Mesenteric fat pad (tissue), 1 donor: ENCODE results near the gene SIGLEC14. TPM values are rescaled to one million over a fixed set of nuclear protein-coding genes. Genes with fewer than 3 reads are reported as not detected.

Source experiments
- DNase-seq: peaks from one replicate; pipeline ENCODE4 v3.0.0-alpha.2; 2020; ENCODE audit warnings: low spot score
- microRNA-seq: library from miRNA; unstranded; fragments of <30 nt; microRNA quantifications from one replicate; pipeline ENCODE4 v1.2.0, GENCODE V29; 2020; ENCODE audit warnings: borderline number of aligned reads
- total RNA-seq: library from RNA; stranded (reverse); fragmentation: NEBNext Ultra II Directional; extraction: Animal tissue kit (Norgen Biotek cat#: 25700); gene quantifications from one replicate; pipeline ENCODE4 v1.2.1, GENCODE V29; 2021
- donor health status: DM: yes; HTN: yes; CAD: no.

The SIGLEC14 gene
- total RNA-seq, 1 donor from 2014 or later: 12.5 TPM

DNA sequence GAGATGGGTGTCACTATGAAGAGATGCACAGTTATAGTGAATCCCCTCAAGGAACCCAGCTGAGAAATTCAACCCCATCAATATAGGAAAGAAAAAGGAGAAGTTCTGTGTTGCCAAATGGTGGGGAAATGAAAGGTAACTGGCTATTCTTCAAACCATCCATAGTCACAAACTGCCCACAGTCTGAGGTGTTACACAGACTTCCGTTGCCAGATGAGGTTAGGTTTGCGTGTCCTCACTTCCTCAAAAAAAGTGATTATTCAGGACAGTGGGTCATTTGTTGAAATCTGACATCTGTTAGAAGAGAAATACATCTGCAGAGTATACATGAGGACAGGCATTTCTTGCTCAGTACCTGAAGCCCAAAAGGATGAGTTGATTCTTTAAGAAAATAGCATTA lies 25.4 kb downstream of the SIGLEC14 start:
- no peak for DNase-seq

GRCh38 chr19:51615991-51616390 lies 30.6 kb downstream of the SIGLEC14 start:
- no peak for DNase-seq

DNA sequence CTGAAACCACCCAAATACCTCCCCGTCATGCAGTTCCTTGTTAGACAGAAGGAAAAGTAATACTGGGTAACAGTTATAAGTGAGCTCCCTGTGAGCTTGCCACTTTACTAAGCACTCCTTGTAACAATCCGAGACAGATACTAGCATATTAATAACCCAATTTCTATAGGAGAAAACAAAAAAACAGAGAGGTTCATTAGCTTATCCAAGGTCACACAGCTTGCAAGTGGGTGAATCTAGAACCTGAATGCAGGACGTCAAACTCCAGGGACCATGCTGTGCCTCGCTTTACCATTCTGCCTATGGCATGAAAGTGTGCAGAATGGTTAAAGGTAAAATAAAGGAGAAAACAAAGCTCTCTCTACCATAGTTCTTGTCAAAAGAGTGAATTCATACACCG lies 31.8 kb downstream of the SIGLEC14 start:
- DNase-seq: no peak

- DNase-seq: no peak
These were observed 36.0 kb downstream of the SIGLEC14 start for GRCh38 chr19:51610576-51610975.

DNA sequence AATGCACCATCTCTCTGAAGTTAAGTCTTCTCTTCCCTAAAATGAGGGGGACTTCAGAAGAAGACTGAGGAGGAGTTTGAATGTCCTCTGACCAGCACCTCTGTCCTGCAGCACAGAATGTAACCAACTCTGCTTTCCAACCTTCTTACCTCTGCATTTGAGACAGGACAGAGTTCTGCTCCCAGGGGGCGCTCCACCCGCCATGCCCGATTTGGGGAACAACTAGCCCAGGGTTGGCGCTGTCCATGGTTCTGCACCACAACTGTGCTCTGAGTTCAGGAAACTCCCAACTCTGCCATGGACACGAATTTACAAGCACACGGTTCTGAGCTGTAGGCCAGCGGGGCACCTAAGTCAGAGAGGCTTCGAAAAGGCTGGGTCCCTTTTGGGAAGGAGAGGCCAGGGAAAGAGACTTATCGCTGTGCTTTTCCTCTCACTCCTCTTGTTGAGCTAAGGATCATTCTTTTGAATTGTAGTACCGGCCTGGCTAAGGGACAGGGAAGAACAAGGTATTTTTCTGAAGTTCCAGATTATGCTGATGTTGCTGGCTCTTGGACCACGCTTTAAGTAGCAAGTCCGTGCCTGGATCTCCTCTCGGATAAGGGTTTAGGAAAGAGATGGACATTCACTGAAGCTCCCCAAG lies 38.6 kb downstream of the SIGLEC14 start:
- DNase-seq: peak; percentile 93

GRCh38 chr19:51607077-51607476 lies 39.5 kb downstream of the SIGLEC14 start:
- no peak for DNase-seq

DNA sequence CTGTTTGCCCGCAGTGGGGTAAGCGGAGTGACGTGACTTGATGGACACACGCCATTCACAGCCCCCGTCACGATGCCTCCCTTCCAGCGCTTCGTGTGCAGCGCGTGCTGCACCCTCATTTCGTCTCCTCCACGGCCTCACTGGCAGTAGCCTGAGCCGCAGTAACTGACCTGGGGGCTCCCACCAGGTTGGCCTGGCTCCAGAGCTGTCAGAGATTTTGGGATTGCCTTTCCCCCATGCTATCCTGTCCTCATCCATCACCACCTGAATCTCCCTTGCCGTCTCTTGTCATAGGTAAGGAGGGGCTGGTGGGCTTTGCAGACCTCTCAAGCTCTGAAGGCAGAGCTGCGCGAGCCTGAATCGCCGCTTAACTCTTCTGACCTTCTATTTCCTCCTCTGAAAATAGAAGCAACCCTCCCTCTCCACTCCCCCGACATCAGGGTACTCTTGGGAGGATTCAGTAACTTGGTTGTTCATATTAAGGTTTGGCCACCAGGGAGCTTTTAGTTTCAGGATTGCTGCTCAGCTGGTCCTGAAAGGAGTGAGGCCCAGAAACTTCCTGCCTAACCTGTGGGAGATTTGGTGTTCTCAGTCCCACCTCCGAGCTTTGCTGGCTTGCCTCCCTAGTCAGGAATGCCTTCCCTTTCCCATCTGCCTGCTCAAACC lies 44.3 kb downstream of the SIGLEC14 start:
- DNase-seq: no peak

DNA sequence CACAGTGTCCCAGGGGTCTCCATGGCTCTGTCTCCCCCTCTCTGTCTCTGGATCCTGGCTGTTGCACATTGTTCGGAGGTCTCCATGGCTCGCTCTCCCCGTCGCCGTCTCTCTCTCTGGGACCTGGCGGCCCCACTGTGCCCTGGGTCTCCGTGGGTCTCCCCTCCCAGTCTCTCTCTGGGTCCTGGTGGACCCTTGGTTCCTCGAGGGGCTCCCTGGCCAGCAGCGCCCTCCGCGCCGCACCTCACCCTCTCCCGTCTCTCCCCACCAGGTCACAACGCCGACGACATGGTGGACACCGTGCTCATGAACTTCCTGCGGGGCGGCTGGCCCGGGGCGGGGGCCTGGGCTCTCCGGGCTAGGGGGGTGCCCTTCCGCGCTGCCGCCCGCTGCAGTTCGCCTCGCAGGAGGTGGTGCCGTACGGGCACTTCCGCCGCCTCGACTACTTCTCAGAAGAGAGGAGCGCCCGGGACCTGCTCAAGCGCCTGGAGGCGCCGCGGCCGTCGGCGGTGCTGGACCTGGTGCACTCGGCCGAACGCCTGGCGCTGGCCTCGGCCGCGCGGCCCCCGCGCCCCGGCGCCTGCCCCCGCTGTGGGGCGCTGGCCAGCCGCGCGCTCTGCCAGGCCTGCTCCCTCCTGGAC lies 45.6 kb downstream of the SIGLEC14 start:
- DNase-seq: no peak

- no peak for DNase-seq
These were observed 47.5 kb downstream of the SIGLEC14 start for GRCh38 chr19:51599084-51599483.

- DNase-seq: no peak
These were observed 48.3 kb downstream of the SIGLEC14 start for GRCh38 chr19:51598159-51598915.

DNA sequence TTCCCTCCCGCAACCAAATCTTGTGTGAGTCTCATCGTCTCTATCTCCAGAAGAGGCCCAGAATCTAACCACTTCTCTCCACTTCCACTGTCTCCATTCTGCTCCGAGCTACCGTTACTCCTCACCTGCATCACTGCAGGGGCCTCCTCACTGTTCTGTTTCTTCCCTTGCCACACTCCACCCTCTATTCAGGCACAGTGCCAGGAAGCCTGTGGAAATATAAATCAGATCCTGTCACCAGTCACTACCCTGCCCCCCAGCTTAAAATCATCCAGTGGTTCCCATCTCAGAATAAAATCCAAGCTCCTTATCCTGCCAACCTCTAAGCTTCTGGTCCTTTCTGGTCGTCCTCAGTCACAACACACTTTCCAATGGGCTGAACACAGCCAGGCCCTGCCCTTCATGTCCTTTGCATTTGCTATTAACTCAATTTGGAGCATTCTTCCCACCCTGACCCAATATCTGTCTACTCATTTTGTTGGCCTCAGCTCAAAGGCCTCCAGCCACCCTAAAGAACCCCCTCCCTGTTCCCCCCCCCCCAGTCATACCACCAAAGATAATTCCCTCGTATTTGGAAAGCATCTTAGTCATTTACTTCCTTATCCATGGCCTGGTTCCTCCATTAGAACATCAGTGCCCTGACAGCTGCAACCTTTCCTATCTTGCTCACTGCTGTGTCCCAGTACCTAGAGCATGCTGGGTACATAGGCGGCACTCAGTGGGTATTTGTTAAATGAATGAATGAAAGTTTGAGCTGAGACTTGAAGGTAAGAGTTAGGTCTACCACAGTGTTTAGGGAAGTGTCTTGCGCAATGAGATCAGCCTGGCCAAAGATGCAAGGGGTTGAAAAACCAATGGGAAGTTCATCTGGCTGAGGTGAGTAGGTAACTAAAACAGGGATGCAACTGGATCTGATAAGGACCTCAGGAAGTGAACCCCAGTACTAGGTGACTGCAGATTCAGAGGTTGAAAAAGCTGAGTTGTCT lies 51.1 kb downstream of the SIGLEC14 start:
- no peak for DNase-seq

- no peak for DNase-seq
These were observed 51.9 kb downstream of the SIGLEC14 start for GRCh38 chr19:51594774-51595109.

- DNase-seq: peak; percentile 99
These were observed 52.5 kb downstream of the SIGLEC14 start for GRCh38 chr19:51593969-51594773.

GRCh38 chr19:51593138-51593890 lies 53.3 kb downstream of the SIGLEC14 start:
- no peak for DNase-seq

Small RNA genes within 50 kb of the gene (microRNA-seq; reads per million reads assigned to microRNA genes)
- gene MIR125A (3,839 reads per million, percentile 87 among the genes with 10 or more reads in this experiment), gene MIR99B (9,299 reads per million, percentile 94 among the genes with 10 or more reads in this experiment), gene MIRLET7E (3,332 reads per million, percentile 86 among the genes with 10 or more reads in this experiment)

Other genes with a start within 250 kb of the SIGLEC14 start
- gene SIGLEC10, start 229.2 kb downstream of the SIGLEC14 start, total RNA-seq: 5.2 TPM
- gene SIGLEC8, start 188.4 kb downstream of the SIGLEC14 start, total RNA-seq: 0.39 TPM
- not detected for gene CEACAM18, start 168.3 kb downstream of the SIGLEC14 start, total RNA-seq
- gene SIGLEC12, start 145.0 kb downstream of the SIGLEC14 start, total RNA-seq: 1.9 TPM
- gene SIGLEC6, start 115.2 kb downstream of the SIGLEC14 start, total RNA-seq: 0.58 TPM
- gene ZNF175, start 75.5 kb downstream of the SIGLEC14 start, total RNA-seq: 8.8 TPM
- 2.2 TPM for gene SIGLEC5, start 16.4 kb downstream of the SIGLEC14 start, total RNA-seq
- gene SPACA6, start 46.5 kb upstream of the SIGLEC14 start, total RNA-seq: 24.0 TPM
- gene HAS1, start 77.2 kb upstream of the SIGLEC14 start, total RNA-seq: 31.7 TPM
- gene FPR1, start 105.1 kb upstream of the SIGLEC14 start, total RNA-seq: 97.6 TPM
- gene FPR2, start 114.4 kb upstream of the SIGLEC14 start, total RNA-seq: 11.4 TPM
- gene FPR3, start 148.3 kb upstream of the SIGLEC14 start, total RNA-seq: 44.5 TPM
- gene ZNF577, start 241.1 kb upstream of the SIGLEC14 start, total RNA-seq: 8.0 TPM